Liver (tissue), 9 donors: ENCODE measurements around the gene CALHM5. TPM values are rescaled to one million over a fixed set of nuclear protein-coding genes. Genes with fewer than 3 reads are reported as not detected.

ENCODE experiments used
- DNase-seq: peaks from one replicate; pipeline ENCODE4 v3.0.0-alpha.2; 2017; ENCODE audit warnings: low spot score
- H3K27ac ChIP-seq, 2 donors: one replicate each; pipeline ENCODE4 v1.7.0; 2013; ENCODE audit warnings: inconsistent platforms in 2 of 2, low read length in 2 of 2, control low read depth in 1 of 2, low read depth in 1 of 2, mild to moderate bottlenecking in 1 of 2
- H3K27me3 ChIP-seq, 4 donors: one replicate each; pipeline versions ENCODE4 v1.6.1 to v1.7.0; 2013; ENCODE audit warnings: low read length in 3 of 4, inconsistent platforms in 1 of 4, mild to moderate bottlenecking in 1 of 4, moderate library complexity in 1 of 4; ENCODE audit not compliant: control insufficient read depth in 4 of 4, insufficient read depth in 4 of 4
- H3K36me3 ChIP-seq, 4 donors: one replicate each; pipeline versions ENCODE4 v1.6.1 to v1.7.0; 2013; ENCODE audit warnings: low read length in 3 of 4, mild to moderate bottlenecking in 3 of 4, low read depth in 1 of 4, moderate library complexity in 1 of 4; ENCODE audit not compliant: control insufficient read depth in 4 of 4, insufficient read depth in 3 of 4
- H3K4me1 ChIP-seq, 4 donors: one replicate each; pipeline versions ENCODE4 v1.6.1 to v1.7.0; 2013; ENCODE audit warnings: low read length in 3 of 4, mild to moderate bottlenecking in 3 of 4, moderate library complexity in 1 of 4; ENCODE audit not compliant: control insufficient read depth in 4 of 4, insufficient read depth in 4 of 4
- H3K4me3 ChIP-seq, 3 donors: one replicate each; pipeline versions ENCODE4 v1.6.1 to v1.7.0; 2013; ENCODE audit warnings: low read length in 3 of 3, control low read depth in 1 of 3, low read depth in 1 of 3, mild to moderate bottlenecking in 1 of 3
- H3K9ac ChIP-seq, 2 donors: one replicate each; pipeline ENCODE4 v1.7.0; 2013; ENCODE audit warnings: low read length in 2 of 2, mild to moderate bottlenecking in 2 of 2, moderate library complexity in 2 of 2, control low read depth in 1 of 2, low read depth in 1 of 2
- H3K9me3 ChIP-seq, 4 donors: one replicate each; pipeline versions ENCODE4 v1.6.1 to v1.7.0; 2013; ENCODE audit warnings: low read length in 3 of 4; ENCODE audit not compliant: control insufficient read depth in 4 of 4
- ATF3 ChIP-seq: IDR thresholded peaks from 2 replicates; pipeline ENCODE4 v1.6.1; 2016; ENCODE audit warnings: antibody characterized with exemption
- CTCF ChIP-seq: fragments of 150-350 bp; IDR thresholded peaks from 2 replicates; pipeline ENCODE4 v1.5.1; 2017; ENCODE audit warnings: improper control_type of control experiment, low read depth, low read length; ENCODE audit not compliant: missing input control
- EGR1 ChIP-seq, 2 donors: IDR thresholded peaks; 2 replicates each; pipeline ENCODE4 v1.6.1; 2016 to 2018; ENCODE audit warnings: antibody characterized with exemption in 2 of 2, low read depth in 2 of 2
- FOXA1 ChIP-seq: IDR thresholded peaks from 2 replicates; pipeline ENCODE4 v1.6.1; 2016; ENCODE audit warnings: antibody characterized with exemption
- GABPA ChIP-seq, 2 donors: IDR thresholded peaks in 1 of 2; conservative IDR thresholded peaks in 1 of 2; 2 replicates each; pipeline ENCODE4 v1.6.1; 2016; ENCODE audit warnings: antibody characterized with exemption in 2 of 2, mild to moderate bottlenecking in 1 of 2, moderate library complexity in 1 of 2
- HNF4A ChIP-seq, 2 donors: conservative IDR thresholded peaks; 2 replicates each; pipeline ENCODE4 v1.6.1; 2016; ENCODE audit warnings: antibody characterized with exemption in 2 of 2, mild to moderate bottlenecking in 2 of 2
- HNF4G ChIP-seq: IDR thresholded peaks from 2 replicates; pipeline ENCODE4 v1.6.1; 2016; ENCODE audit warnings: antibody characterized with exemption
- JUND ChIP-seq, 2 donors: IDR thresholded peaks; 2 replicates each; pipeline ENCODE4 v1.6.1; 2016; ENCODE audit warnings: antibody characterized with exemption in 2 of 2
- MAX ChIP-seq: IDR thresholded peaks from 2 replicates; pipeline ENCODE4 v1.6.1; 2016; ENCODE audit warnings: antibody characterized with exemption
- NR2F2 ChIP-seq: IDR thresholded peaks from 2 replicates; pipeline ENCODE4 v1.6.1; 2016; ENCODE audit warnings: antibody characterized with exemption
- RAD21 ChIP-seq, 2 donors: IDR thresholded peaks; 2 replicates each; pipeline ENCODE4 v1.6.1; 2016; ENCODE audit warnings: antibody characterized with exemption in 2 of 2, mild to moderate bottlenecking in 2 of 2
- REST ChIP-seq: IDR thresholded peaks from 2 replicates; pipeline ENCODE4 v1.6.1; 2016; ENCODE audit warnings: antibody characterized with exemption, mild to moderate bottlenecking
- SP1 ChIP-seq: IDR thresholded peaks from 2 replicates; pipeline ENCODE4 v1.6.1; 2018; ENCODE audit warnings: antibody characterized with exemption, mild to moderate bottlenecking
- TAF1 ChIP-seq: conservative IDR thresholded peaks from 2 replicates; pipeline ENCODE4 v1.6.1; 2016; ENCODE audit warnings: antibody characterized with exemption, mild to moderate bottlenecking
- YY1 ChIP-seq: IDR thresholded peaks from 2 replicates; pipeline ENCODE4 v1.6.1; 2016; ENCODE audit warnings: antibody characterized with exemption, mild to moderate bottlenecking
- WGBS: extraction: QIAGEN DNeasy Blood & Tissue Kit; methylation state at CpG from one replicate; pipeline ENCODE4 v1.1.7; 2013; 5-methylcytosine and 5-hydroxymethylcytosine counted together
- polyA plus RNA-seq, 2 donors: library from polyadenylated mRNA; stranded (reverse) in 1 of 2; unstranded in 1 of 2; fragments of 200-250 nt in 1 of 2; fragments of >200 nt in 1 of 2; fragmentation: Nextera tagmentation in 1 of 2; extraction: Ambion mirVana in 1 of 2; gene quantifications; one replicate each; pipeline versions ENCODE4 v1.2.1 to v1.2.3, GENCODE V29; 2013 to 2015
- total RNA-seq, 2 donors: library from RNA; depleted of rRNA; stranded (reverse); fragments of >200 nt; gene quantifications; one replicate each; pipeline ENCODE4 v1.2.3, GENCODE V29; 2014
- donor health status: healthy.
- donor health status: healthy.
- donor health status: healthy.
- donor health status: healthy.
- donor health status: healthy.

CALHM5 gene
- total and polyA plus RNA-seq, 4 donors = 0.07 to 0.59 (median 0.45) TPM

- H3K4me1 ChIP-seq = peaks cover 0 to 5% (median under 1%) of the 10 kb centered on the region in 4 donors
- TF ChIP-seq JUND (IDR thresholded peaks at IDR 0.05) = no peak
- TF ChIP-seq ATF3 = no peak
- no peak for TF ChIP-seq YY1
- no peak for TF ChIP-seq NR2F2
- TF ChIP-seq REST = no peak
- no peak for TF ChIP-seq FOXA1
- no peak for TF ChIP-seq EGR1 (IDR thresholded peaks at IDR 0.05; ENCODE audit: low read depth in 2 of 2)
- TF ChIP-seq GABPA (IDR thresholded peaks at IDR 0.05 in 1 of 2, conservative IDR thresholded peaks at IDR 0.05 in 1 of 2) = no peak
- no peak for TF ChIP-seq TAF1
- TF ChIP-seq HNF4G = no peak
- TF ChIP-seq HNF4A (conservative IDR thresholded peaks at IDR 0.05) = no peak
- H3K9me3 ChIP-seq = no peaks in the 10 kb centered on the region
- no peak for DNase-seq
- H3K4me3 ChIP-seq = no peak within 1 kb of the TSS
- no peak within 1 kb of the TSS for H3K27ac ChIP-seq
- peaks cover 0 to 4% (median 0%) of the 10 kb centered on the region in 4 donors for H3K27me3 ChIP-seq
- no peaks in the 10 kb centered on the region for H3K36me3 ChIP-seq
- no peak within 1 kb of the TSS for H3K9ac ChIP-seq
These were observed 42.0 kb downstream of the CALHM5 start, which contains the start of gene CALHM4 for GRCh38 chr6:116553451-116553850. Gene CALHM4 (plus strand): TSS chr6:116553751. CDS start chr6:116553794, 43 bp downstream.

- TF ChIP-seq RAD21 (IDR thresholded peaks at IDR 0.05) (no peak), EGR1 (IDR thresholded peaks at IDR 0.05; ENCODE audit: low read depth in 2 of 2) (no peak)
- 82% methylated on average over 1 of the region's 1 CpG for WGBS
- no peak overlapping the region for H3K27ac ChIP-seq
- no peaks in the 10 kb centered on the region for H3K36me3 ChIP-seq
- H3K9me3 ChIP-seq = no peaks in the 10 kb centered on the region
- H3K27me3 ChIP-seq = peaks cover 0 to 4% (median 0%) of the 10 kb centered on the region in 4 donors
- no peak overlapping the region for H3K9ac ChIP-seq
- no peak overlapping the region for H3K4me3 ChIP-seq
- H3K4me1 ChIP-seq = peaks cover 0 to under 1% (median 0%) of the 10 kb centered on the region in 4 donors
- no peak for DNase-seq
These were observed 44.6 kb downstream of the CALHM5 start for GRCh38 chr6:116556065-116556464.

- Histone ChIP-seq H3K36me3 (no peaks in the 10 kb centered on the region), H3K9ac (no peak overlapping the region), H3K27ac (no peak overlapping the region), H3K9me3 (no peaks in the 10 kb centered on the region), H3K4me3 (no peak overlapping the region), H3K4me1 (peaks cover 0 to 7% (median 0%) of the 10 kb centered on the region in 4 donors), H3K27me3 (peaks cover 0 to 4% (median 0%) of the 10 kb centered on the region in 4 donors)
- 85% methylated on average over 5 of the region's 5 CpGs for WGBS
- no peak for TF ChIP-seq CTCF
- TF ChIP-seq REST = no peak
- no peak for TF ChIP-seq YY1
- no peak for TF ChIP-seq RAD21 (IDR thresholded peaks at IDR 0.05)
- TF ChIP-seq GABPA (IDR thresholded peaks at IDR 0.05 in 1 of 2, conservative IDR thresholded peaks at IDR 0.05 in 1 of 2) = no peak
- no peak for TF ChIP-seq JUND (IDR thresholded peaks at IDR 0.05)
- TF ChIP-seq MAX = no peak
- TF ChIP-seq SP1 = no peak
- DNase-seq = no peak
These were observed 45.5 kb downstream of the CALHM5 start for GRCh38 chr6:116556814-116557415.
